LoVo (cell line): ENCODE measurements around the gene UBE4B.
"Not testable (repeated sequence)": the region's sequence is repeated elsewhere in the genome, so short reads cannot be mapped to it uniquely, and the experiment has no call there.

Experiments used
- DNase-seq: peaks from one replicate; pipeline ENCODE4 v3.0.0-alpha.2; 2016; ENCODE audit warnings: low spot score

Gene UBE4B

DNA sequence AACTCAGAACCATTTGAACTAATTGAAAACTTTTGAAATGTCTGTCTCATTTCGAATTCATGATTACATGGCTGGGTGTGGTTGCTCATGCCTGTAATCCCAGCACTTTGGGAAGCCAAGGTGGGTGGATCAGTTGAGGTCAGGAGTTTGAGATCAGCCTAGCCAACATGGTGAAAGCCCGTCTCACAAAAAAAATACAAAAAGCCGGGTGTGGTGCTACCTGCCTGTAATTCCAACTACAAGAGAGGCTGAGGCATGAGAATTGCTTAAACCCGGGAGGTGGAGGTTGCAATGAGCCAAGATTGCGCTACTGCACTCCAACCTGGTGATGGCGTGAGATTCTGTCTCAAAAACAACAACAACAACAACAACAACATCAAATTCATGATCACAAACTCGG is 40.6 kb downstream of the UBE4B start:
- not testable (repeated sequence) for DNase-seq

DNA sequence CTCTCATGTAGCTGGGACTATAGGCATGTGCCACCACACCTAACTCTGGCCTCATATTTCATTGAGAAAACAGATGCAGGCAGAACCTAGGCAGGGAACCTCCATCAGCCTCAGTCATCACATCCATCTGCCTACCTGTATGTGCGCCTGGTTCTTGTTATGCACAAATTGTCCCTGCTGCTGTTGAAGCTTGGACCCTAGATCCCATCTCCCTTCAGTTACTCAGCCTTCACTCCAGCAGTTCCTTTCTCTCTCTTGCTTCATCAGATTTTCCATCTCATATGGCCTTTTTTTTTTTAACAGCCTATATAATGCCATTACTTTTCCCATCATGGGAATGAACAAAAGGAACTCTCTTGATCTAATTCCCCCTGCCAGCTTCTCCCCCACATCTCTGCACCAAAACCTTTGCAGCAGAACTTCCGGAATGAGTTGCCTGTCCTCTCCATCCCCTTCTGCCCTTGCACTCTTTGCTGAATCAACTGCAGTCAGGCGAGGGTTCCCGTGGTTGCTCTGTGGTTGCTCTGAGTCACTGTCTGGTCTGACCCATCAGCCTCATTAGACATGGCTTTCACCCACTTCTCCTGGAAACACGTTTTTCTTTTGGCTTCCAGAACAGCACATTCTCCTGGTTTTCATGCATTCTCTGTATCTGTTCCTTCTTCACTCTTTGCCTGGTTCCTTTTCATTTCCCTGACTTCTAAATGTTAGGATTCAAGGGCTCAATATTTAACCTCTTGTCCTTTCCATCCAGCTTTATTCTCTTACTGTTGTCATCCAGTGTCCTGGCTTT is 41.5 kb downstream of the UBE4B start:
- no peak for DNase-seq

DNA sequence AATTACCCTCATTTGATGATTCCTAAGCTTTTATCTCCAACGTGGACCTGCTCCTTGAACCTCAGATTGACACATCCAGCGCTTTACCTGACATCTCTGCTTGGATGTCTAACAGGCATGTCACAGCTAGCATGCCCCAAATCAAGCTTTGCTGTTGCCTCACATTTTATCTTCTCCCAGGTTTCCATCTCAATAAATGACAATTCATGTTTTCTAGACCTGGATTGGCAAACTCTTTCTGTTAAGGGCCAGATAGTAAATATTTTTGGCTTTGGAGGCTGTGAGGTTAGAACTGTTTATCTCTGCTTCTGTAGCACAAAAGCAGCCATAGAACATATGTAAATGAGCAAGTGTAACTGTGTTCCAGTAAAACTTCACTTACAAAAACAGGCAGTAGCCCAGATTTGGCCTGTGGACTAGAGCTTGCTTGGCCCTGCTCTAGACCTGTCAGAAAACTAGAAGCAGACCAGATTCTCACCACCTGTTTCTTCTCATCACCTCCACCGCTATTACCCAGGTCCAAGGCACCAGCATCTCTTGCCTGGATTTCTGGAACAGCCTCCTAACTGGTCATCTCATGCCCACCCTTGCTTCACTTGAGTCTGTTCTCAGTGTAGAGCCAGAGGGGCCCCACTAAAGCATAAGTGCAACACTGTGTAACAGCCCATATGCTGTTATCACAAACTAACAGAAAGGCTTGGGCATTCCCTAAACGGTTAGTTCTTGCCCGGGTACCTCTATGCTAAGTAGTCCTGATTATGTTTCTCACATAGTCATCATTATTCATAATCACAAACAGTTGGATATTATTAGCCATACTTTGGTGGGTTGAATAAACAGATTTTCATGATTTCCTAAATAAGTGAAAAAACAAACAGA is 42.3 kb downstream of the UBE4B start:
- DNase-seq = no peak

DNA sequence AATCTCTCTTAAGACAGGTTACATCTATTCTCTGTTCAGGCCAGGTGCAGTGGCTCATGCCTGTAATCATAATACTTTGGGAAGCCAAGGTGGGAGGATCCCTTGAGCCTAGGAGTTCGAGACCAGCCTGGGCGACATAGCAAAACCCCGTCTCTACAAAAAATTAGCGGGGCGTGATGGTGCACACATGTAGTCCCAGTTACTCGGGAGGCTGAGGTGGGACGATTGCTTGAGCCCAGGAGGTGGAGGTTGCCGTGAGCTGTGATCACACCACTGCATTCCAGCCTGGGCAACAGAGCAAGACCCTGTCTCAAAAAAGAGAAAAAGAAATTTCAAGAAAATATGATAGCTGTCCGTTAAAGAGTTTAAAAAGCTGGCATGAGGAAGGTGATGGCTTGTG is 43.0 kb downstream of the UBE4B start:
- no peak for DNase-seq

DNA sequence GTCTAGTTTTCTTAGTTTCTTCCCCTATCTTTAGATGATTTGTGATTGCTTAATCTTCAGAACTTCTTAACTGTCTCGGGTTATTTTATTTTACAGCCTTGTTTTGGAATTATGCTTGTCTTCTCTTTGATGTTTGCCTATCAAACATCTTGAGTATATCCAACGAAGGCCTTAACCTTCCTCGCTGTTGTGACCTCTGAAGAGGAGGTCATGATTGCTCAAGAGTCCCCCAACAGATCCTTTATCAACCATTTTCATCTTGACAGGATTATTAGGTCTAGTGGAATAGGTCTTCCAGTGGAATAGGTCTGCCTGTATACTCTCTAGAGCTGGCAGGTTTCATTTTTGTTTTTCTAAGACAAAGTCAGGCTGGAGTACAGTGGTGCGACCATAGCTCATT is 45.7 kb downstream of the UBE4B start:
- no peak for DNase-seq

DNA sequence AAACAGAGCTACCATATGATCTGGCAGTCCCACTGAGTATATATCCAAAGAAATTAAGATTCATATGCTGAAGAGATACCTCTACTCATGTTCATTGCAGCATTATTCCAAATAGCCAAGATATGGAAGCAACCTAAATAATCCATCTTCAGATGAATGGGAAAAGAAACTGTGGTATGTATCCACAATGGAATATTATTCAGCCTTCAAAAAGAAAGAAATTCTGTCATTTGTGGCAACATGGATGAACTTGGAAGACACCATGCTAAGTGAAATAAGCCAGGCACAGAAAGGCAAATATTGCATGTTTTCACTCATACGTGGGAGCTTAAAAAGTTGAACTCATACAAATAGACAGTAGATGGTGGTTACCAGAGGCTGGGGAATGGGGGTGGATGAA is 47.8 kb downstream of the UBE4B start:
- DNase-seq = no peak

DNA sequence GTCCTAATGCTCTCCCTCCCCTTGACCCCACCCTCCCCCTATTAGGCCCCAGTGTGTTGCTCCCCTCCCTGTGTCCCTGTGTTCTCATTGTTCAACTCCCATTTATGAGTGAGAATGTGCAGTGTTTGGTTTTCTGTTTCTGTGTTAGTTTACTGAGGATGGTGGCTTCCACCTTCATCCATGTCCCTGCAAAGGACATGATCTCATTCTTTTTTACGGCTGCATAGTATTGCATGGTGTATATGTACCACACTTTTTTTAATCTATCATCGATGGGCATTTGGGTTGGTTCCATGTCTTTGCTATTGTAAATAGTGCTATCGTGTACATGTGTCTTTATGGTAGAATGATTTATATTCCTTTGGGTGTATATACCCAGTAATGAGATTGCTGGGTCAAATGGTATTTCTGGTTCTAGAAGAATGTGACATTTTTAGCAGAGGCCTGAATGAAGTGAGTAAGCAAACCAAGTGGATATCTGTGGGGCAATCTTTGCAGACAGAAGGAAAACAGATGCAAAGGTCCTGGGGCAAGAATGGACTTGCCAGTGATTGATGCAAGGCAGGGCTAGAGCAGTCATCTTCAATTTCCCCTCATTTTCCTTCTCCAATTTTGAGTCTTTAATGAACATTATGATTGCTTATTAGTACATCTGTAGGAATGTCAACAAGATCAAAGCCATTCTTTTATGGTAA is 50.2 kb downstream of the UBE4B start:
- DNase-seq = no peak

DNA sequence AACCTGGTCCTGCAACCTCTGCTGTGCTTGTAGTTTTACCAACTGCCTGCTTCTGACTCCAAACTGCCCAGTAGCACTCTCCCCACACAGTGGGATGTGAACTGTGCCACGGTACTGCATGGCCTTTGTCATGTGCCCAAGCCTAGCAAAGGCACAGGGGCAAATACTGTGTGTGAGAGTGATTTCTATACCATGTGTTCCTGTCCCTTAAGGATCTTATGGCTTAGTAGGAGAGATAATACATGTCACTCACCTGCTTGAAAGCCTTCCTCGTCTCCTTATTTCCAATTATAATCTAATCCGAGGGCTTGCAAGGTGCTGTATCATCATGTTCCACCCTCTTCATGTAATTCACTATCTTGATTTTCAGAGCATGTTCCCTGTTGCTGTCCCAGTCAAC is 51.3 kb downstream of the UBE4B start:
- DNase-seq = no peak

DNA sequence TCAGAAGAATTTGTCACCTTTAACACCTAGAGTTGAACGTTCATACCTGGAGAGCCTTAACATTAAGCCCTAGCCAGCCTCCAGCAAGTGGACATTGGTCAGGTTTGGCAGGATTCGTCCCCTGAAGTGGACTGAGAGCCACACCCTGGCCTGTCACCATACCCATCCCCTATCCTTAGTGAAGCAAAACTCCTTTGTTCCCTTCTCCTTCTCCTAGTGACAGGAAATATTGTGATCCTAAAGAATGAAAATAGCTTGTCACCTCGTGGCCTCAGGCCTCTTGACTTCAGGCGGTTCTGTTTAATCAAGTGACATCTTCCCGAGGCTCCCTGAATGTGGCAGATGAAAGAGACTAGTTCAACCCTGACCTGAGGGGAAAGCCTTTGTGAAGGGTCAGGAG is 52.3 kb downstream of the UBE4B start:
- no peak for DNase-seq

DNA sequence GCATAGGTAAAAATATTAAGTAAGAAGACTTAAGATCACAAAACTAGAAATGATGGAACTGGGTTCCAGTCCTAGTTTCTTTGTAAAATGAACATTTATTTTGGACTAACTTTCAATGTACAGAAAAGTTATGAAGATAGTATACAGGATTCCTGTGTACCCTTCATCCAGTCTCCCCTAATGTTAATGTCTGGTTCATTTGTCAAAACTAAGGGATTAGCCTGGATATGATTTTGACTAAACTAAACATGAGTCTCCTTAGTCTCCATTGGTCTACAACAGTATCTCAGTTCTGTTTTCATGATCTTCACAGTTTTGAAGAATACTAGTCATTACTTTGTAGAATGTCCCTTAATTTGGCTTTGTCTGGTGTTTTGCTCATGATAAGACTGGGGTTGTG is 54.5 kb downstream of the UBE4B start:
- no peak for DNase-seq

DNA sequence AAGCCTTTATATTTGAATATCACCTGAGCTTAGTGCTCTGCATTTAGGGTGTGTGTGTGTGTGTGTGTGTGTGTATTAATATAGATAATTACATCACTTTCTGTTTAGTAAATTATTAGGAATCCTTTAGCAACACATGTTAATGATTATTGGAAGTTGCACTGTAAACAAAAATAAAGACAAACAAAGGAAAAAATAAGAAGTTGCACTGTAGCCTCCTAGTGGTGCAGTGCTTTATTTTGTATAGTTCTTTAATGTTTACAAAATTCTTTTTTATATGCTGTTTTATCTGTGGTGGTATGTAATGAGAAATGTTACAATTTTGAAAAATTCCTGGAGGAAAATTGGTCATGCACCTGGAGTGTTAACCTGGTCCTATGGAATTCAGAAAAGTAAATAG is 69.2 kb downstream of the UBE4B start:
- no peak for DNase-seq

DNA sequence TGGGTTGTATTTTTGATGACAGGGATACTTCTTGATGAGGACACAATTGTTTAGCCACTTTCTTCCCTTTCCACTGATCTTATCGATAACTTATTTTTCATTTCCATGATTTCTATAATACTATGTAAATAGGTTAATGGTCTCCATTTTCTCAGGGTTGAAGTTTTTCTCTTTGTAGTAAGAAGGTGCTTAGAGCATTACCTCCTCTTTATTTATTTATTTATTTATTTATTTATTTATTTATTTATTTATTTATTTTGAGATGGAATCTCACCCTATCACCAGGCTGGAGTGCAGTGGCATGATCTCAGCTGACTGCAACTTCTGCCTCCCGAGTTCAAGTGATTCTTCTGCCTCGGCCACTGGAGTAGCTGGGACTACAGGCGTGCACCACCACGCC is 70.4 kb downstream of the UBE4B start:
- no peak for DNase-seq

DNA sequence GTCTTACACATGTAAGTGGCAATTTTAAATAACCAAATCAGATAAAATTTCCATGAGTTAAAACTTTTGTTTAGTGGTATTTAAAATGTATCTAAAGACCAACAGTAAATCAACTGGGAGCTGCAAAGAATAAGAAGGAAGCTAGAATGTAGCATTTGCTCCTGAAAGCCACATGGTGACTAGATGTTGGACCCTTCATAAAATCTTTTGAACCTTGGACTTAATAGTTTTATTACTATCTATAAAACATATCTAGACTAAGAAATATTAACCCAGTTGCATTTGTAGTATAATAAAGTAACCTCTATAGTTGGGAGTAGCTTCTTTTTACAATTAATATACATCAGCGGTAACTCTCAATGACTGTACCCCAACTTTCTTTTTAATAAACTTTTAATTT is 72.1 kb downstream of the UBE4B start:
- DNase-seq = peak; percentile 32

DNA sequence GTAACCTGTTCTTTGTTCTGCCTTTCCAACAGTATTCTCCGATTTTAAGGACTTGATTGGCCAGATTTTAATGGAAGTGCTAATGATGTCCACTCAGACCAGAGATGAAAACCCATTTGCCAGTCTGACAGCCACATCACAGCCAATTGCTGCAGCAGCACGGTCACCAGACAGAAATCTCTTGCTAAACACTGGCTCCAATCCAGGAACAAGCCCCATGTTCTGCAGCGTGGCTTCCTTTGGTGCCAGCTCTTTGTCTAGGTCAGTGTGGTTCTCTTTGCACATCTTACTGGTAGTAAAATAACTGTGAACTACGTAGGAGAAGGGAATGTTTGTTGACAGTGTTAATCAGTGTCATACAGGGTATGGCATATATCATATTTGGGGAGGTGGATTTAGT is 72.7 kb downstream of the UBE4B start:
- DNase-seq = peak; percentile 10

DNA sequence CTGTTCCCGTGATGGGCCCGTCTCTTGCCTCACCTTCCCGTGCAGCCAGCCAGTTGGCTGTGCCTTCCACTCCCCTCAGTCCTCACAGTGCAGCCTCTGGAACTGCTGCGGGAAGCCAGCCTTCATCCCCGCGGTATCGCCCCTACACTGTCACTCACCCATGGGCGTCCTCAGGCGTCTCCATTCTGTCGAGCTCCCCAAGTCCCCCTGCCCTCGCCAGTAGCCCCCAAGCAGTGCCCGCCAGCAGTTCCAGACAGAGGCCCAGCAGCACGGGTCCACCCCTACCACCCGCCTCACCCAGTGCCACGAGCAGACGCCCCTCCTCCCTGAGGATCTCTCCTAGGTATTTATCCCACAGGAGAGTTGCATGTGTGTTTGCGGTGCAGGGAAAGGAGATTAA is 73.5 kb downstream of the UBE4B start:
- DNase-seq = no peak

DNA sequence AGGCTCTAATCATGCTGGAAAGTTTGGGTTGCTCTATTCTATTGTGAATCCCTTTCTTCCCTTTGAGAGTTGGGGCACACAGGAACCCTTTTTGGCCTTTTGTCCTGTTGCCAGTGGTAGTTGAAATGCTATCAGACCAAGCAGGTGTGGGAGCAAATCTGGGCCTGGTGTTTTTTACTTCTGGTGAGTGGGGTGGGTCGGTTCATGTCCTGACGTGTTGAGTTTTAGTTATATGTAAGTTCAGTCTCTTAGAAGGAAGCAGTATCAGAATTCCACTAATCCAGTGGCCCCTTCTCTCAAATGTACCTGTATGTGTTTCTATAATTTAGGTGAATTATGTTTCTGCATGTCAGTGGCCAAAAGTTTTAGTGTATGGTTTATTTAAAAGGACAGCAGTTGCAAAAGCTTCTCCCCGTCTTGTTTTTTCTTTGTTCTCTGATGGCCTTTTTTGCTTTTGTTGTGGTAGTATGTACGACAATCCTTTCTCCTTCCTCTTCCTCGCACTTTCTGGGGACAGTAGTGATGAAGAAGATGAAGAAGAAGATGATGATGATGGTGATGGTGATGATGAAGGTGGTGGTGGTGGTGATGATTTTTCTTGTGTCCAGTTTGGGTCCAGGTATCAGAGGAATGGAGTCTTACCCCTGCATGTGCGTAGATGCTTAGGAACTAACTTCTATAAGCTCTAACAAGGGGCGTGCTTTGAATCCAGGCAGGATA is 74.2 kb downstream of the UBE4B start:
- no peak for DNase-seq

DNA sequence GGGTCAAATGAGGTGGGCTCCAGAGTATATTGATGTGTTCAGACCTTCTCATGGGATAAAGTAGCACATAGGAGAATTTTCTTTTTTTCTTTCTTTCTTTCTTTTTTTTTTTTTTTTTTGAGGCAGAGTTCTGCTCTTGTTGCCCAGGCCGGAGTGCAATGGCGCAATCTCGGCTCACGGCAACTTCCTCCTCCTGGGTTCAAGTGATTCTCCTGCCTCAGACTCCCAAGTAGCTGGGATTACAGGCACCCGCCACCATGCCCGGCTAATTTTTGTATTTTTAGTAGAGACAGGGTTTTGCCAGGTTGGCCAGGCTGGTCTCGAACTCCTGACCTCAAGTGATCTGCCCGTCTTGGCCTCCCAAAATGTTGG is 74.7 kb downstream of the UBE4B start:
- DNase-seq = not testable (repeated sequence)

DNA sequence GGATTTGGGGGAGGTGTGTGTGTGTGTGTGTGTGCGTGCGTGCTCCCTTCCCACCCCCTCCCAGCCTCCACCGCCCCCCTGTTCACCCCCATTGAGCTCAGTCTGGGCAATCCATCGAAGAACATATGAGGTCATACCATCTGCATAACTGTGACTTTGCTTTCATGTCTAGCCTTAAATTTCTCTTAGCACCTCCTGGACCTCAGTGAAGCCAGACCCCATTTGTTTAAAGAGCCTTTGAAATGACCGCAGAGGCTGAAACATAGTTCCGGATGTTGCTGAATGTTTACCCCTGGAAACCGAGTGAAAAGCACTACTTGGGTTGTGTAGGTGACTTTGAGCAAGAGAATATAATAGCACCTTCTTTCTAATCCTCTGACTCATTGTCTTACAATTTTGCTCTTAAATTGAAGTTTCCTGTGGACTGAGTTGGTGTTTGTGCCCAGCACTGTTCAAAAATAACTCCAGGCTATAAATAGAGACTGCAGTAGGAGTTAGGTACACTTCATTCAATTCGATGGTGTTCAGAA is 75.4 kb downstream of the UBE4B start:
- peak; percentile 45 for DNase-seq

DNA sequence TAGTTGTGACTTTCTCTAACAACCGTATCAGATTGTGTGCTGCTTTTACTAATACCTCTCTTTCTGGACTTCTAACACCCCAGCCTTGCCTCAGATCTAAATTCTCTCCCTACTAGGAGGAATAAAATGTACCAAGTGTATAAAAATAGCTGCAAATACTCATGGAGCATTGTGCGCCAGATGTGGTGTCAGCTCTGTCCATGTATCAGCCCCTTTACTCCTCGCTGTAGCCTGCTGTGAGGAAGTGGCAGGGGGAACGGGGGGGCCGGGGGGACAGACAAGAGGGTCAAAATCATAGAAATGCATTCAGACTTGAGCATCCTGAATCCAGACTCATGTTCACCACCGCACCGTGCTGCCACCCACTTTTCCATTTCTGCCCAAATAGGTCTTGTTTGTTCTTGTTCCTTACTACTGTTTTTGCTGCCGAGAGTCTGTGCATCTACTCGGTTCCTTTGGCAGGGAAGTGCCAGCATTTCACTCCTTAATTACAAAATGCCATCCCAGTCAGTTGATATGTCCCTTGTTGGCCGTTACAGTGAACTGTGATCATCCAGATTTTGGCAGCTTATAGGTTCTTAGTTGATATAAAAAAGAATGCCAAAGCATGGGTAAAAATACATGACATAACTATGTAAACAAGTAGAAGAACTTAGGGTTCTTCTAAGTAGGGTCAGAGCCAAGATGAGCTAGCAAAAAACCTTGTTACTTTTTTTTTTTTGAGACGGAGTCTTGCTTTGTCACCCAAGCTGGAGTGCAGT is 76.4 kb downstream of the UBE4B start:
- no peak for DNase-seq

DNA sequence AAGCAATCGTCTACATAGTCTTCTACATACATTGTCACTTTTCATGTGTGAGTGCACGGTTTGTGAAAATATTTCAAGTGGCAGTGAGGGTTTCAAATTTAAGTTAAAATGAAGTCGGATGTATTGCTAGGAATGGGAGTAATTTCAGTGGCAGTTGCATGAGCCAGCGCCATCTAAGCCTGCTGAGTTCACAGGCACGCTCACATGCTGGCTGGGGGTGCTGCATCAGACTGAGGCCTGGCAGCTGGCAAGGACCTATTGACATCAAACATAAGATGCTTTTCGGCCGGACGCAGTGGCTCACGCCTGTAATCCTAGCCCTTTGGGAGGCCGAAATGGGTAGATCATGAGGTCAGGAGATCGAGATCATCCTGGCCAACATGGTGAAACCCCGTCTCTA is 80.7 kb downstream of the UBE4B start:
- no peak for DNase-seq

DNA sequence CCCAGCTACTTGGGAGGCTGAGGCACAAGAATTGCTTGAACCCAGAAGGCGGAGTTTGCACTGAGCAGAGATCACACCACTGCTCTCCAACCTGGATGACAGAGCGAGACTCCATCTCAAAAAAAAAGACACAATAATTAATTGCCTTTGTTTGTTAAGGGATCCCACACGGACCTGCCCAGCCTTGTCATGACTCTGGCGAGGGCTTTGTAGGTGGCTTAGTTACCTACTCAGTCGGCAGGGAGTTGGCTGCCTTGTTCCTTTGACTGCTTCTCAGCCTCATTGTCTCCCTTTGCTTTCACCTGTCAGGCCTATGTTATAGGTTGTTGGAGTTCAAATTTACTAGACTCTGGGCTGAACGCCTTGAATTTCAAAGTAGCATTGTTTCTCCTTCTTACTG is 82.0 kb downstream of the UBE4B start:
- DNase-seq = no peak
